ENCODE measurements around the gene COL3A1. TPM values are rescaled to one million over a fixed set of nuclear protein-coding genes. Genes with fewer than 3 reads are reported as not detected.

The COL3A1 gene
- total and polyA plus RNA-seq, 2 of the 13 experiments (the other 11 are each of a cell fraction or from before 2014, with no cell fraction given), result 0.04 TPM; not detected in 1

DNA sequence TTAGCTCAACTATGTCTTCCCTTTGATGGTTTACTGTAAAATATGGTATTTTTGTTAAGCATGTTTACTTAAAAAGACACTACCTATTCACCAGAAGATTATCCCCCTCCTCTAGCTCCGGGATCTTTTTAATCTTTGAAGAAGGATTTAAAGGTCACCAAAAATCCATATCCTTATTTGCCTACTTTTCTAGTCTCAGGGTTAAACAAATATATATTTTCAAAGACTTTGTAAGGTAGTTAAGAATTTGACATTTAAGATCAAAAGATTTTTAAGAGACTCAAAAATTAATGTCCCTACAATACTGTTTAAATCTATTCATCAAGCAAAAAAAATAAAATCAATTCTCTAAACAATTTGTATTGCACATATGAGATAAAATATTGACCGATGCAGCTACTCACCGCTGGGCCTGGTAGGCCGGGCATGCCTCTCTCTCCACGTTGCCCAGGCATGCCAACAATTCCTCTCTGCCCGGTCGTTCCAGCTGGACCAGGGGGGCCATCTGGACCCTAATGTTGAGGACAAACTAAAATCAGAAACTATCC, 76.1 kb downstream of the COL3A1 start (continued):
- TF ChIP-seq, protein P1, sequence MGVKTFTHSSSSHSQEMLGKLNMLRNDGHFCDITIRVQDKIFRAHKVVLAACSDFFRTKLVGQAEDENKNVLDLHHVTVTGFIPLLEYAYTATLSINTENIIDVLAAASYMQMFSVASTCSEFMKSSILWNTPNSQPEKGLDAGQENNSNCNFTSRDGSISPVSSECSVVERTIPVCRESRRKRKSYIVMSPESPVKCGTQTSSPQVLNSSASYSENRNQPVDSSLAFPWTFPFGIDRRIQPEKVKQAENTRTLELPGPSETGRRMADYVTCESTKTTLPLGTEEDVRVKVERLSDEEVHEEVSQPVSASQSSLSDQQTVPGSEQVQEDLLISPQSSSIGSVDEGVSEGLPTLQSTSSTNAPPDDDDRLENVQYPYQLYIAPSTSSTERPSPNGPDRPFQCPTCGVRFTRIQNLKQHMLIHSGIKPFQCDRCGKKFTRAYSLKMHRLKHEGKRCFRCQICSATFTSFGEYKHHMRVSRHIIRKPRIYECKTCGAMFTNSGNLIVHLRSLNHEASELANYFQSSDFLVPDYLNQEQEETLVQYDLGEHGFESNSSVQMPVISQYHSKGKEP (CRISPR knock-in tag; IDR thresholded peaks at IDR 0.05), result no peak
- 0 out of 2 replicates have a peak, but pooled peaks have one; percentile 13 for TF ChIP-seq KDM1A (CRISPR knock-in tag; IDR thresholded peaks at IDR 0.05)
- TF ChIP-seq ZNF251 (CRISPR knock-in tag; IDR thresholded peaks at IDR 0.05), result no peak
- TF ChIP-seq GATAD1 (CRISPR knock-in tag; IDR thresholded peaks at IDR 0.05), result no peak
- no peak for TF ChIP-seq PRDM4 (CRISPR knock-in tag; IDR thresholded peaks at IDR 0.05; ENCODE audit: borderline replicate concordance)
- TF ChIP-seq KAT8 (CRISPR knock-in tag; IDR thresholded peaks at IDR 0.05), result peak; percentile 62; the same call in 1 of the 2 replicates
- TF ChIP-seq EZH2 (conservative IDR thresholded peaks at IDR 0.05; ENCODE audit: low read depth, low read length), result no peak
- TF ChIP-seq LCORL (IDR thresholded peaks at IDR 0.05), result peak; percentile 69; the same call in 1 of the 2 replicates
- 0 out of 2 replicates have a peak, but pooled peaks have one; percentile 48 for TF ChIP-seq LCORL (CRISPR knock-in tag; IDR thresholded peaks at IDR 0.05)
- 0 out of 2 replicates have a peak, but pooled peaks have one; percentile 14 for TF ChIP-seq POGZ (CRISPR knock-in tag; IDR thresholded peaks at IDR 0.05)
- TF ChIP-seq HOXA3 (CRISPR knock-in tag; IDR thresholded peaks at IDR 0.05), result peak; percentile 60
- TF ChIP-seq, protein P2, sequence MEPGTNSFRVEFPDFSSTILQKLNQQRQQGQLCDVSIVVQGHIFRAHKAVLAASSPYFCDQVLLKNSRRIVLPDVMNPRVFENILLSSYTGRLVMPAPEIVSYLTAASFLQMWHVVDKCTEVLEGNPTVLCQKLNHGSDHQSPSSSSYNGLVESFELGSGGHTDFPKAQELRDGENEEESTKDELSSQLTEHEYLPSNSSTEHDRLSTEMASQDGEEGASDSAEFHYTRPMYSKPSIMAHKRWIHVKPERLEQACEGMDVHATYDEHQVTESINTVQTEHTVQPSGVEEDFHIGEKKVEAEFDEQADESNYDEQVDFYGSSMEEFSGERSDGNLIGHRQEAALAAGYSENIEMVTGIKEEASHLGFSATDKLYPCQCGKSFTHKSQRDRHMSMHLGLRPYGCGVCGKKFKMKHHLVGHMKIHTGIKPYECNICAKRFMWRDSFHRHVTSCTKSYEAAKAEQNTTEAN (CRISPR knock-in tag; conservative IDR thresholded peaks at IDR 0.05), result 0 out of 2 replicates have a peak, but pooled peaks have one; percentile 43
- TF ChIP-seq FOXK2 (IDR thresholded peaks at IDR 0.05), result peak; percentile 47; the same call in 1 of the 2 replicates
- TF ChIP-seq THAP11 (CRISPR knock-in tag; IDR thresholded peaks at IDR 0.05), result peak; percentile 64
- no peak for TF ChIP-seq CENPBD1 (CRISPR knock-in tag; IDR thresholded peaks at IDR 0.05; ENCODE audit: borderline replicate concordance, low read depth)
- 0 out of 2 replicates have a peak, but pooled peaks have one; percentile 38 for TF ChIP-seq SNAPC2 (CRISPR knock-in tag; IDR thresholded peaks at IDR 0.05)
- TF ChIP-seq, protein P3, sequence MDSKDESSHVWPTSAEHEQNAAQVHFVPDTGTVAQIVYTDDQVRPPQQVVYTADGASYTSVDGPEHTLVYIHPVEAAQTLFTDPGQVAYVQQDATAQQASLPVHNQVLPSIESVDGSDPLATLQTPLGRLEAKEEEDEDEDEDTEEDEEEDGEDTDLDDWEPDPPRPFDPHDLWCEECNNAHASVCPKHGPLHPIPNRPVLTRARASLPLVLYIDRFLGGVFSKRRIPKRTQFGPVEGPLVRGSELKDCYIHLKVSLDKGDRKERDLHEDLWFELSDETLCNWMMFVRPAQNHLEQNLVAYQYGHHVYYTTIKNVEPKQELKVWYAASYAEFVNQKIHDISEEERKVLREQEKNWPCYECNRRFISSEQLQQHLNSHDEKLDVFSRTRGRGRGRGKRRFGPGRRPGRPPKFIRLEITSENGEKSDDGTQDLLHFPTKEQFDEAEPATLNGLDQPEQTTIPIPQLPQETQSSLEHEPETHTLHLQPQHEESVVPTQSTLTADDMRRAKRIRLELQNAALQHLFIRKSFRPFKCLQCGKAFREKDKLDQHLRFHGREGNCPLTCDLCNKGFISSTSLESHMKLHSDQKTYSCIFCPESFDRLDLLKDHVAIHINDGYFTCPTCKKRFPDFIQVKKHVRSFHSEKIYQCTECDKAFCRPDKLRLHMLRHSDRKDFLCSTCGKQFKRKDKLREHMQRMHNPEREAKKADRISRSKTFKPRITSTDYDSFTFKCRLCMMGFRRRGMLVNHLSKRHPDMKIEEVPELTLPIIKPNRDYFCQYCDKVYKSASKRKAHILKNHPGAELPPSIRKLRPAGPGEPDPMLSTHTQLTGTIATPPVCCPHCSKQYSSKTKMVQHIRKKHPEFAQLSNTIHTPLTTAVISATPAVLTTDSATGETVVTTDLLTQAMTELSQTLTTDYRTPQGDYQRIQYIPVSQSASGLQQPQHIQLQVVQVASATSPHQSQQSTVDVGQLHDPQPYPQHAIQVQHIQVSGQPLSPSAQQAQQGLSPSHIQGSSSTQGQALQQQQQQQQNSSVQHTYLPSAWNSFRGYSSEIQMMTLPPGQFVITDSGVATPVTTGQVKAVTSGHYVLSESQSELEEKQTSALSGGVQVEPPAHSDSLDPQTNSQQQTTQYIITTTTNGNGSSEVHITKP (CRISPR knock-in tag; IDR thresholded peaks at IDR 0.05; ENCODE audit: low read depth), result no peak
- TF ChIP-seq FOXA1 (IDR thresholded peaks at IDR 0.05), result peak; percentile 98
- peak; percentile 96 for TF ChIP-seq FOXA1 (CRISPR knock-in tag; IDR thresholded peaks at IDR 0.05)
- TF ChIP-seq SNAI1 (CRISPR knock-in tag; IDR thresholded peaks at IDR 0.05; ENCODE audit: borderline replicate concordance), result no peak
